KOPT-K1 (cell line): Measurements from ENCODE around the gene ALDH1A2.
"Not testable (repeated sequence)": the region's sequence is repeated elsewhere in the genome, so short reads cannot be mapped to it uniquely, and the experiment has no call there.

Source experiments
- H3K27ac ChIP-seq: fragments of 200-600 bp; sonication (generic); 2 replicates; pipeline ENCODE4 v1.5.1; 2016; ENCODE audit warnings: antibody characterized with exemption, mild to moderate bottlenecking, low read depth, low read length; ENCODE audit not compliant: poor library complexity, severe bottlenecking
- H3K36me3 ChIP-seq: fragments of 200-600 bp; sonication (generic); 2 replicates; pipeline ENCODE4 v1.5.1; 2017; ENCODE audit warnings: antibody characterized with exemption, mild to moderate bottlenecking, low read length, moderate library complexity; ENCODE audit not compliant: insufficient read depth
- H3K9me3 ChIP-seq: fragments of 200-600 bp; sonication (generic); 2 replicates; pipeline ENCODE4 v1.5.1; 2017; ENCODE audit warnings: antibody characterized with exemption, low read length, mild to moderate bottlenecking; ENCODE audit not compliant: insufficient read depth, poor library complexity, severe bottlenecking

Gene ALDH1A2

DNA sequence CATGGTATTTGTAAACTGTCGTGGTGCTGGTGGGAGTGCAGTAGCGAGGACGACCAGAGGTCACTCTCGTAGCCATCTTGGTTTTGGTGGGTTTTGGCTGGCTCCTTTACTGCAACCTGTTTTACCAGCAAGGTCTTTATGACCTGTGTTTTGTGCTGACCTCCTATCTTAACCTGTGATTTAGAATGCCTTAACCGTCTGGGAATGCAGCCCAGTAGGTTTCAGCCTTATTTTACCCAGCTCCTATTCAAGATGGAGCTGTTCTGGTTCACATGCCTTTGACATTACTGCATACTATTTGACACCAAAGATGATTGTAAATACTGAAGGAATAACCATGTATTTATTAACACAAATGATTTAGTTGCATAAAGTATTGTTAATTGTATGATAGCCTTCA, 15.4 kb upstream of the ALDH1A2 start:
- not testable (repeated sequence) for H3K36me3 ChIP-seq, H3K9me3 ChIP-seq, H3K27ac ChIP-seq

DNA sequence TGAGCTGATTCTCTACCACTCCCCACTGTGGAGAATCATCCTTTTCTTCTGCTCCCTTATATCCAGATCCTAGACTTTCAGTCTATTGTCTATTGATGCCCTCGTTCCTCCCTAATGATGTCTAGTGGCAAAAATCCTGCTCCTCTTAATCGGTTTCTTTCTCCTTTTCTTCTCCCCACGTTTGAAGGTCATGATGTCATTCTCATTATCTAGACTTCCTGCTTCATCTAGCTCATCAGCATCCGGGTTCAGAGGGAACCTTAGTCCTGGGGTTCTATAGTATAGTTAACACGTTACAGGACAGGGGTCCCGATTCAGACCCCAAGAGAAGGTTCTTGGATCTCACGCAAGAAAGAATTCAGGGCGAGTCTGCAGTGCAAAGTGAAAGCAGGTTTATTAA, 14.9 kb upstream of the ALDH1A2 start:
- Histone ChIP-seq H3K27ac (no peak overlapping the region), H3K9me3 (no peaks in the 10 kb centered on the region), H3K36me3 (no peaks in the 10 kb centered on the region)

DNA sequence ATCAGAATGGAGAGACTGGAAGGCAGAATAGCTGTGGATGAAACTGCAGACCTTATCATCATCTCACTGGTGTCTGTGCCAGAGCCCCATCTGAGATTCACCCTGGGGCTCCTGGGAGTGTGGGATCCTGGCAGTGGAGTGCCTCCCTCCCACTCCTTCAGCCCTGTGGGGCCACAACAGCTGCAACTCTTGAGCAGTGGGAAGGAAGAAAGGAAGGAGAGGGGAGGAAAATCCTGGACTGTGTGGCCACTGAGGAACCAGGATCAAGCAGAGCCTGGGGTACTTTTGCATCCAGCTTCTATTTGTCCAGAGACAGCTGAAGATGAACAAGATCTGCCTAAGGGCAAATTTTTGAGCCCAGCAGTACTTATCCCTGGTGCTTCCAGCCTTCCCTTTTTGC, 13.1 kb upstream of the ALDH1A2 start:
- Histone ChIP-seq H3K9me3 (no peaks in the 10 kb centered on the region), H3K36me3 (no peaks in the 10 kb centered on the region), H3K27ac (no peak overlapping the region)

DNA sequence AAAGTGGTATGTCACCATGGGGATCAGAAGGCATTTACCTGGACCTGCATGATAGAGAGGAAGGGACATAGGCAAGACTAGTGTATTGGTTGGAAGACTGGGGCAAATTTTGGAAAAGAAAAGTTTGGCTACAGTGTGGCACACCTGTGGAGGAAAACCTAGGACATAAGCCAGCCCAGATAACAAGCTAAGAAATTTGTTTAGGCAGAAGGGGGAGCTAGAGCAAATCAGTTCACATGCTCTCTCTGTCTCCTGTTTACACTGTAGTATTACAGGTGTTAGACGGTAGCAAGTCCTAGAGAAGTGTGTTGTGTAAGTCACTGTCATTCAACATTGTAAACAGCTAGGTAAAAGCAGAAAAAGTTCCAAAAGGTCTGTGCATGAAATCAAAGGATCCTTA, 11.9 kb upstream of the ALDH1A2 start:
- no peaks in the 10 kb centered on the region for H3K36me3 ChIP-seq

DNA sequence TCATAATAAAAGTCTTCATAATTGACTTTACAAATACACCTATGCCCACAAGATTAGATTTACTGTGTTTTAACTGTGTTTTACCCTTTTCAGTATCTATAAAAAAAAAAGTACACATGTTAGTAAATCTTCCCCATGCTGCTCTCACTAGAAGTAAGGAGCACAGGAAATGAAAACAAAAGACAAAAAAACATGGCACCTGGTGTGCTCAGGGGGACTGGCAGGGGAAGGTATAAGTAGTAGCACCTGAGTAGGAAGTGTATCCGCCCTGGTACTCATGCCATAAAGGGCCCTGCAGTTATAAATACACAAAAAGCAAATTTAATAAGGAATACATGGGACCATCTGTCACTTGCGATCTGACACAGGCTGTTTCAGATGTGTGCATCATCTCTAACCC, 8.9 kb upstream of the ALDH1A2 start:
- H3K27ac ChIP-seq: no peak overlapping the region
- no peaks in the 10 kb centered on the region for H3K9me3 ChIP-seq
- H3K36me3 ChIP-seq: no peaks in the 10 kb centered on the region

More for the DNA sequence above, 11.9 kb upstream of the ALDH1A2 start:
- Histone ChIP-seq H3K27ac (no peak overlapping the region), H3K9me3 (no peaks in the 10 kb centered on the region)

DNA sequence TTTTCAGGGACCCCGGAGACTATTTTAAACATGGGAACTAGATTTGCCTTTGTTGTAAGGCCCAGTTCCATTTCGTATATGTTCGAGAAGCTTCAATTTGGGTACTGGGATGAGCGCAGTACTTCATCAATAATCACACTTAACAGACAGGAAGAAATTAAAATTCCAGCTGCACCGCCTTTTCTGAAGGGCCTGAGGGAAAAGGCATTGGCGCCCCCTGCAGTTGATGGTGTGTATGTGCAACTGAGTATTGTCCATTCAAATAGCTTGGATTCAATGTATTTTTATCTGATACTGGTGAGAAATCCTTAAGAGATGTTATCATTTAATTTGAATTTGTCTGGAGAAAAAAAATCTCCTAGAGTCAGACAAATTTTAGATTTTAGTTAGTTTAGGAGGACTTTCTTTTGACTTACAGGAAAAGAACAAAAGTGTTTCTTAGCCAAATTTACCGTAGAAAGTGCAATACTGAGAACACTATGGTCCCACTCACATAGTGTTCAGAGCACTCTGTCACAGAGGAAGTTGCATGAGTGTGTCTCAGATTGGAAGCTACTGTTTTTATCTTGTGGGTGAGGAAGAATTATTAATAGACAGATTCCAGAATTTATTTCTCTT, 5.4 kb upstream of the ALDH1A2 start:
- H3K9me3 ChIP-seq: peaks cover 1% of the 10 kb centered on the region
- no peaks in the 10 kb centered on the region for H3K36me3 ChIP-seq
- H3K27ac ChIP-seq: no peak overlapping the region

DNA sequence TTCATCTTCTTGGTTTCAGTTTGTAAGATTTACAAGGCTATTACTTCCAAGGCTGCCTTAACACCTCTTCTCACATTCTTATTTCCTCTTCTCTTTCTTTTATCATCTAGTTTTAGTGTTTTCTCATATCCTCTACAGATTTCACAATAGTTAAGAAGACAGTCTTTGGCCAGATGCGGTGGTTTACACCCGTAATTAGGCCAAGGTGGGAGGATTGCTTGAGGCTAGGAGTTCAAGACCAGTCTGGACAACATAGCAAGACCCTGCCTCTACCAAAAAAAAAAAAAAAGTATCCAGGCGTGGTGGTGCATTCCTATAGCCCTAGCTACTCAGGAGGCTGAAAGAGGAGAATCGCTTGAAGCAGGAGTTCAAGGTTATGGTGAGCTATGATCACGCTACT, 3.5 kb upstream of the ALDH1A2 start:
- Histone ChIP-seq H3K36me3 (no peaks in the 10 kb centered on the region), H3K27ac (no peak overlapping the region), H3K9me3 (peaks cover 13% of the 10 kb centered on the region)

DNA sequence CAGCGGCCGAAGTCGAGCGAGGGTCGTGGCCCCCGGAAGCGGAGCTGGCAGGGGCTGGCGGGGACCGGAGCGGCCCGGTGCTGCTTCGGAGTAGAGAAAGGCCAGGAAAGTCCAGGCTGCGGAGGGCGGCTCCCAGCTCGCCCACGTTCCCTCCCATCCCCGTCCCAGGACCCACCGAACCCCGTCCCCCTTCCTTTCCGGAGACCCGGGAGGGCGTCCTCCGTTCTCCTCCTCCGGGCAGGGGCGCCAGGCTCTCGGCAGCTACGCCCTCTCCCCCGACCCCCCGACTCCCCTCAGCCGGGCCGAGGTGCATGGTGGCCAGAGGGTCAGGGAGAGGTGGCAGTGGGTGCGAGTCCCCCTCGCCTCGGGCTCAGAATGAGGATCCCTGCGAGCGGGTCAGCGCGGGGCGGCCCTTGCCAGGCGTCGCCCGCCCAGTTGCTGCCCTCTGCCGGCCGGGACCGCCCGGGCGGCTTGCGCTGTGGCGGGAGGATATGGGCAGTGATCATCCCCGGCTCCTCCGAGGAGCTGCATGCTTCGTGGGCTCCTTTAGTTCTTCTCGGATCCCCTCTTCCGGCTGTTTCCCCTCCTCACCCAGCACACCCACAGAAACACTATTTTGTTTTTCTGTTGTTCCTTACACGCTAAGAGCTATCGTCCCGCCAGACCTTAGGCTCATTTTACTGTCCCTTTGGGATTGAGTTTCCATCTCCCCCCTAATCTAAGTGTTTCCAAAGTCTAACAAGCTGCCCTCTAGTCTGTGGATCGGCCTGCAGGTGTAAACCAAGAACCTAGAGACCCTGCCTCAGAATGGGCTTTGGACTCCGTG, 744 bp upstream of the ALDH1A2 start:
- no peaks in the 10 kb centered on the region for H3K36me3 ChIP-seq
- H3K27ac ChIP-seq: no peak overlapping the region
- H3K9me3 ChIP-seq: peaks cover 13% of the 10 kb centered on the region

DNA sequence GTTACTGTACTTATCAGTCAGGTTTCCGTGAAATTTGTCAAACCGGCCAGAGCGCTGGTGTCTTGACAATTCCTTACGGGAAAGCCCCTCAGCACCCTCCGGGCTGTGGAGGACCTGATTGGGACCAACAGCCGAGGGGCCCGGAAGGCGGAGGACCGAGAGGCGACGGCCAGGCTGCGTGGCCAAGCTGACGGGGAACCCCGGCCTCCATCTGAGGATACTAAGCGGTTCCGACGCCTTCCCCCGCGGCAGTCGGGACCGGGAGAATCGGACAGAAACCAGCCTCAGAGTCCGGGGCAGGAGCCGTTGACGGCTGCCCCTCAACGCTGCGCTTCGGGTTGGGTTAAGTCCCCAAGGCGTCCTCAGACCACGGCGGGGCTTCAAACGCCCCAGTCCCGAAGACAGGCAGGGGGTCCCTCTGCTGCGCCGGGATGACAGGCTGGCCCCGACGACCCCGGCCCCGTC, 499 bp downstream of the ALDH1A2 start:
- H3K27ac ChIP-seq: no peak overlapping the region
- H3K36me3 ChIP-seq: no peaks in the 10 kb centered on the region
- H3K9me3 ChIP-seq: peaks cover 13% of the 10 kb centered on the region

DNA sequence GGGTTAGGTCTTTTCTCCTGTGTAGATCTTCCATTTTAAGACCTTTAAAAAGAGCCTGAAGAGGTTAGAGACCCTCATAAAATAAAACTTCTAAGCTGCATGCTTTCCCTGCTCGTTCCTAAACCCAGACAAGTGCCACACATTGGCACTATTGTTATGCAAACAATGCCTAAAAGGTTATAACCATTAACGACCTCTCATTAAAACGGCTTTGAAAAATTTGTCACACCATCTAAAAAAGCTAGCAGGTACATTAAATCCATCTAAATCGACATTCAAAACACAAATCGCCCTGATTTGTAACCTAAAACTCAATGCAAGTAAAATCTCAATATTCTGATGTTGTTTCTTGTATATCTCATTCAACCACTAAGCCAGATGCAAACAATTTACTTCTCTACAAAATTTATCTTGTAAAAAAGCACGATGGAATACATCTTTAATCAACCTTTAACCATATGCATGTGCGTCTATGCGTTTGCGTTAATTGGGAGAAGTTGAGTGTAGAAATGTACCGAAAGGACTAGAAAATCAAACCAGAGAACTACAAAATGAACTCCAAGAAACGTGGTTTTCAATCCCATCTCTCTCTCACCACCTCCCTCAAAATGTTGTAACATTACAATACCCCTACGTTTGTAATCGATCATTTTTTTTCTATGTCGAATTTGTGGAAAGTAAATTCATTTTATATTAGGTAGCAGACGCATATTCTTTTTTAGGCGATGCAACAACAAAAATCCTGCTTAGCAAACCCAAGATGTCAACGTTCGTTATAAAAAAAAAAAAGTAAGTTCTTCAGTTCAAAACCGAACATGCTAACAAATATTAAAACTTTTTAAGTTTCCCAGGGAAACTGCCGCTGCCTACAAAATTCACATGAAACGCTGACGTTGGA, 1.2 kb downstream of the ALDH1A2 start:
- no peaks in the 10 kb centered on the region for H3K36me3 ChIP-seq
- H3K27ac ChIP-seq: no peak overlapping the region
- H3K9me3 ChIP-seq: peaks cover 13% of the 10 kb centered on the region

DNA sequence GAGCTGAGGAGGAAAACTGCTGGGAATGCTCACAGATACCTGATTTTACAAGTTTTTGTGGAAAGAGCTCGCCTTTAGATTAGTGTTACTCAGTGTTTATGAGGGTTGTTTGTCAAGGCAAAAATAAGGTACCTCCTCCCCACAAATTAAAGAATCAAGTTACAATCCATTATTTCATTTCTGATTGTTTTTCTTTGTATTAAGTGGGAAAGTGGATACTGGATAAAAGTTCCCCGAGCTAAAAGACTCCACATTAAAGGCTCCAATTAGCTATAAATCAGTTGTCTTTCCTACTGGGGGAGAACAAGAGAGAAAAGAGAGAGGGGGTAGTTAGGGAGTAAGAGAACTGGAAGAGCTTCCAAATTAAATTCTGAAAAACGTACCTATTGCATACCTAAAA, 1.9 kb downstream of the ALDH1A2 start:
- H3K27ac ChIP-seq: no peak overlapping the region
- H3K36me3 ChIP-seq: no peaks in the 10 kb centered on the region
- H3K9me3 ChIP-seq: peaks cover 13% of the 10 kb centered on the region

DNA sequence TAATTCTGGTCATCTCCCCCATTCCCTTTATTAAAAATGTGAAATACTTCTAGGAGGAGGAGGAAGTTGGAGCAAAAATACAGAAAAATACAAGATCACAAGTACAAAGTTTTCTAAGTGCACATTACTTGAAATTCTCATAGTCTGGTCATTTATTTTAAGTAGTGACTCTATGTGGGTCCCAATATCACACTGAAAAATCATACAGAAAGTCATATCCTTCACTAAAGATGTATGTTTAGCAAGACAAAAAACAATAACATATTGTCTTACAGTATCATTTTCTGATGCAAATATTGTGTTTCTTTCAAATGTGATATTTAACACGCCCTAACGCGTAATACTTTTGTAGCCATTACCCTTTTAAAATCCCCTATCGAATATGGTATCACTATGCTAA, 2.5 kb downstream of the ALDH1A2 start:
- Histone ChIP-seq H3K36me3 (no peaks in the 10 kb centered on the region), H3K27ac (no peak overlapping the region), H3K9me3 (peaks cover 13% of the 10 kb centered on the region)

DNA sequence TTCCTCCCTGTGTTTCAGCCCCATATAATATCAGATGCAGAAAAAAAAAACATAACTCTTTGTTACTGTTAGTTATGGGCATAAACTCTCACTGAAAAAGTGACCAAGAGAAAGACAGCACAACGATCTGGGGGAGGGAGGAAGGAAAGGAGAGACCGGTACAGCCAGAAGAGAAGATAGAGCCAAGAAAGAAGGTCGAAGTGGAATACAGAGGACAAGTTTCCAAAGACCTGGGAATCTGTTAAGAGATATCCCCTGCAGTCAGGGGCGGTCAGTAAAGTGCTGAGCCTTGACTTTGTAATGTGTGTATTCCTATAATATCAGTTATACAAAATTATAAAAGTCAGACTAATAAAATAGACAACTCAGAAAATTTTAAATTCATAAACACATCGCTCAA, 3.3 kb downstream of the ALDH1A2 start:
- H3K27ac ChIP-seq: no peak overlapping the region
- peaks cover 13% of the 10 kb centered on the region for H3K9me3 ChIP-seq

DNA sequence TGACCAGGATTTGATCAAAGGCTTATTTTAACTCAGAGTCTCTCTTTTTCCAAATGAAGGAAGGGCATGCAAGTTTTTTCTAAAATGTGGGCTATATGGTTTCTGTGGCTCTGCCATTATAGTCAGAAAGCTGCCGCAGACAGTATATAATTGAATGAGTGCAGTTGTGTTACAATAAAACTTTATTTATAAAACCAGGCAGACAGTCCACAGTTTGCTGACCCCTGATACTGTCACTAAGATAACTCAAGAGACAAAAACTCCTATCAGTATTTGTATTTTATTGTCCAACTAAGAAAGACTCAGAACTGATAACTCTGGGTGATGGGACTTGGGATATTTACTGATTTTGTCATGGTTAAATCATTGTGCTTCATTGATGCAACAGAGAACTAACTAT, 4.9 kb downstream of the ALDH1A2 start:
- no peaks in the 10 kb centered on the region for H3K36me3 ChIP-seq
- H3K9me3 ChIP-seq: peaks cover 8% of the 10 kb centered on the region
- H3K27ac ChIP-seq: no peak overlapping the region

More for the DNA sequence above, 3.3 kb downstream of the ALDH1A2 start:
- H3K36me3 ChIP-seq: no peaks in the 10 kb centered on the region

DNA sequence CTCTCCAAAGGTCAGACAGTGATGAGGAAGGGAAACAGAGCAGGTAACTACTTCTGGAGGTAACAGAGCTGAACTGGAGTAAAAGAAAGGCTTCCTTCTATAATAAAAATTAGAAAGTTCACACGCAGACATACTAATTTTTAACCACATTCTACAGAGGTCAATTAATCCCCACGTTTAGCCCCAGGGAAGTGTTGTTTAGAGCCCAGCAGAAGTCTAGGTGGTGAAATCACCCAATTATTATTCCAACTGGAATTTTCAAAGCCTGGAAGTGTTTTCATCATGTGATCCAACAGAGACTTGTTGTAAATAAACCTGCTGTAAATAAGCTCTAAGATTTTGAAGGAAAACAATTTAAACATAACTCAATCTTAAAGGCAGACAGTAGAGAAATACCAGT, 6.8 kb downstream of the ALDH1A2 start:
- Histone ChIP-seq H3K36me3 (no peaks in the 10 kb centered on the region), H3K27ac (no peak overlapping the region), H3K9me3 (no peaks in the 10 kb centered on the region)
